Endothelial cell of umbilical vein (primary cell): ENCODE results near the gene GALNT13. TPM values are rescaled to one million over a fixed set of nuclear protein-coding genes. Genes with fewer than 3 reads are reported as not detected.

Source experiments
- BruUV-seq: library from RNA; stranded (reverse); fragments of 400-500 nt; replicated peaks from 2 replicates; lab custom pipeline; 2021; lab: Mats Ljungman, UMichigan
- CTCF ChIA-PET: fragments of 300-600, 350-600 bp; sonication (Branson Sonifier 250); formaldehyde crosslinking; loops from one replicate; lab custom pipeline; 2021; ENCODE audit warnings: antibody characterized with exemption, inconsistent platforms; lab: Charles Lee
- POLR2A ChIA-PET: fragments of 300-600, 350-600 bp; sonication (Branson Sonifier 250); formaldehyde crosslinking; loops from one replicate; lab custom pipeline; 2021; ENCODE audit warnings: antibody characterized with exemption, inconsistent platforms; lab: Charles Lee
- DNase-seq: peaks from one replicate; pipeline ENCODE4 v3.0.0-alpha.2; 2011; ENCODE audit warnings: low read depth, low spot score
- FAIRE-seq: peaks from 2 replicates; lab custom pipeline; 2011; peaks lifted over from hg19 to GRCh38; lab: Jason Lieb, UNC
- H2AFZ ChIP-seq: 2 replicates; pipeline ENCODE4 v1.6.0; 2012; ENCODE audit warnings: low read depth, low read length, control low read depth, inconsistent platforms
- H3K27ac ChIP-seq: 2 replicates; pipeline ENCODE4 v1.5.1; 2011; ENCODE audit warnings: low read depth, mild to moderate bottlenecking, control low read depth, low read length, moderate library complexity; ENCODE audit not compliant: insufficient read depth
- H3K27me3 ChIP-seq, 2 experiments: 2 replicates each; pipeline versions ENCODE4 v1.6.0 to v1.6.1; 2011; ENCODE audit warnings: low read length in 2 of 2, mixed read lengths in 1 of 2; ENCODE audit not compliant: control insufficient read depth in 2 of 2, insufficient read depth in 2 of 2
- H3K36me3 ChIP-seq, 2 experiments: 2 replicates in 1 of 2; 3 replicates in 1 of 2; pipeline ENCODE4 v1.5.1; 2011; ENCODE audit warnings: low read length in 2 of 2, mild to moderate bottlenecking in 1 of 2, moderate library complexity in 1 of 2; ENCODE audit not compliant: control insufficient read depth in 2 of 2, insufficient read depth in 2 of 2; ENCODE audit errors: extremely low read depth in 1 of 2
- H3K4me1 ChIP-seq: 3 replicates; pipeline ENCODE4 v1.5.1; 2011; ENCODE audit warnings: mild to moderate bottlenecking, low read length; ENCODE audit not compliant: control insufficient read depth, insufficient read depth; ENCODE audit errors: extremely low read depth
- H3K4me2 ChIP-seq: 2 replicates; pipeline ENCODE4 v1.6.1; 2011; ENCODE audit warnings: low read length, control low read depth, mixed read lengths; ENCODE audit not compliant: insufficient read depth
- H3K4me3 ChIP-seq, 3 experiments: fragments of 200-600 bp in 1 of 3; sonication (generic), shearing (Covaris generic) in 1 of 3; replicated peaks in 1 of 3; 2 replicates each; pipeline ENCODE4 v1.5.1; 2011 to 2016; ENCODE audit warnings: control low read depth in 3 of 3, low read length in 3 of 3, mild to moderate bottlenecking in 2 of 3, inconsistent platforms in 1 of 3, low read depth in 1 of 3, moderate library complexity in 1 of 3; ENCODE audit not compliant: insufficient read depth in 1 of 3
- H3K79me2 ChIP-seq: 2 replicates; pipeline ENCODE4 v1.6.0; 2012; ENCODE audit warnings: low read length, inconsistent platforms; ENCODE audit not compliant: control insufficient read depth, insufficient read depth
- H3K9ac ChIP-seq: replicated peaks from 2 replicates; pipeline ENCODE3; 2011; ENCODE audit warnings: low read length, control low read depth; ENCODE audit not compliant: insufficient read depth; ENCODE audit errors: extremely low read depth
- H3K9me1 ChIP-seq: replicated peaks from 3 replicates; pipeline ENCODE4 v1.6.0; 2011; ENCODE audit warnings: mild to moderate bottlenecking, low read length; ENCODE audit not compliant: control insufficient read depth, insufficient read depth; ENCODE audit errors: extremely low read depth
- H3K9me3 ChIP-seq: replicated peaks from 2 replicates; pipeline ENCODE4 v1.5.1; 2012; ENCODE audit warnings: low read length, inconsistent platforms; ENCODE audit not compliant: control insufficient read depth, insufficient read depth
- H4K20me1 ChIP-seq: replicated peaks from 2 replicates; pipeline ENCODE3; 2011; ENCODE audit warnings: mild to moderate bottlenecking, low read length; ENCODE audit not compliant: control insufficient read depth, insufficient read depth; ENCODE audit errors: extremely low read depth
- EZH2 ChIP-seq: IDR thresholded peaks from 2 replicates; pipeline ENCODE4 v1.6.1; 2012; ENCODE audit warnings: borderline replicate concordance, low read depth, mild to moderate bottlenecking, moderate library complexity, low read length, inconsistent platforms; ENCODE audit not compliant: severe bottlenecking
- FOS ChIP-seq: IDR thresholded peaks from 2 replicates; pipeline ENCODE4 v1.6.1; 2011; ENCODE audit warnings: mild to moderate bottlenecking, low read length, moderate library complexity, borderline replicate concordance; ENCODE audit not compliant: insufficient read depth
- GATA2 ChIP-seq: IDR thresholded peaks from 2 replicates; pipeline ENCODE4 v1.7.0; 2011; ENCODE audit warnings: low read depth, mild to moderate bottlenecking, moderate library complexity, mixed read lengths, low read length; ENCODE audit not compliant: insufficient read length, insufficient read depth
- JUN ChIP-seq: IDR thresholded peaks from 2 replicates; pipeline ENCODE4 v1.6.1; 2011; ENCODE audit warnings: borderline replicate concordance, low read depth; ENCODE audit not compliant: insufficient read length, insufficient read depth
- MYC ChIP-seq: IDR thresholded peaks from one replicate; pipeline ENCODE4 v1.6.1; 2011; ENCODE audit warnings: mild to moderate bottlenecking, low read depth, low read length
- POLR2A ChIP-seq: IDR thresholded peaks from 2 replicates; pipeline ENCODE4 v1.6.1; 2012; ENCODE audit warnings: low read depth, mild to moderate bottlenecking, control low read depth, low read length
- POLR2AphosphoS5 ChIP-seq: IDR thresholded peaks from 2 replicates; pipeline ENCODE4 v1.6.1; 2012; ENCODE audit warnings: low read depth, mild to moderate bottlenecking, control low read depth, low read length, moderate library complexity; ENCODE audit not compliant: insufficient read depth
- dilution Hi-C: fragments of 300-500 bp; cut with MboI; formaldehyde crosslinking; loops from one replicate; pipeline ENCODE4 v1.15.0; 2019; ENCODE audit warnings: low sequenced_read_pairs; ENCODE audit not compliant: extremely low pct_ligation_motif_present
- intact Hi-C: fragments of 100-400 bp; cut with micrococcal nuclease; formaldehyde crosslinking; loops from one replicate; pipeline ENCODE4 v1.10.0; 2022
- polyA plus RNA-seq, 4 experiments: library from polyadenylated mRNA; depleted of rRNA in 3 of 4; stranded (reverse) in 3 of 4; unstranded in 1 of 4; fragments of >200 nt; gene quantifications; 2 replicates each; pipeline versions ENCODE4 v1.2.1 to v1.2.3, GENCODE V29; 2011 to 2012; ENCODE audit warnings: missing spikeins in 1 of 4
- total RNA-seq: library from RNA; stranded (reverse); gene quantifications from 2 replicates; pipeline ENCODE4 v1.2.3, GENCODE V29; 2021
- TF ChIP-seq, protein P1 (sequence below): IDR thresholded peaks from 2 replicates; pipeline ENCODE4 v1.6.1; 2011; ENCODE audit not compliant: insufficient read depth, insufficient read length
- TF ChIP-seq, protein P2 (sequence below), 2 donors: IDR thresholded peaks; 1 replicate in 1 of 2; 2 replicates in 1 of 2; pipeline ENCODE4 v1.5.1; 2011; ENCODE audit warnings: low read length in 2 of 2, mild to moderate bottlenecking in 2 of 2, moderate library complexity in 2 of 2, control low read depth in 1 of 2, inconsistent platforms in 1 of 2, low read depth in 1 of 2; ENCODE audit not compliant: insufficient read depth in 1 of 2; ENCODE audit errors: extremely low read depth in 1 of 2

GALNT13 gene
- total and polyA plus RNA-seq, 2 donors (not counting 3 experiments of a cell fraction or from before 2014, with no cell fraction given), result 0.06 TPM; not detected in 1

DNA sequence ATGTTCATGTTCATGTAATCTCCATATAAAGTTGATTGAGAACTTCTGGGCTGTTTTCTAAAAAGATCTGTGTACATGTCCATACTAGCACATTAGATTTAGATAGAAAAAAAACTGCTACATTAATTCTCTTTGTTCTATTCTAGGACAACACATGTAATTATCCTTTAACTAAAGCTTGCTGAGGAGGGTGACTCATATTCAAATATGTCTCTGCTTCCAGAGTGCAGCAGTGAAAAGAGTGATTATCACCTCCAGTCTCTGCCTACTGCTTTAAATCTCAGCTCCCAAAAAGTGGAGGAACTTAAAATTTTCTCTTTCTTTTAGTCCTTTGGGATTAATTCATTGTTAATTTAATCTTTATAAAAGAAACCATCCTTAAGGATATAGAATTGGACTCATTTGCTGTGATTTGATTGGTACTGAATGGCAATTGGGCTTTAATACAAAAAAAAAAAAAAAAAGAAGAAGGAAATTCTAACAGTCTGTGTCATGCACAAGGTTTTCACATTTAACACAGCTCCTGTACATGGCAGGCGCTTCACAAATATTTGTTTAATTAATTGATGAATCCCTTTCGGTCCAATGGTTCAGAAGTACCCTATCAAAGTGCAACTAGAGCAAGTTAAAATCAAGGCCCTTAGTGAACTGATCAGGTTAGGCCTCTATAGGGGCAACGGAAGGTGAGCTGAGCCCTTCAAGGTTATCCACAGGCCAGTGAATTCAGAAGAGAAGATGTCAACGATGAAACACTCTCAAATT, 612.8 kb downstream of the GALNT13 start:
- TF ChIP-seq, protein P1, sequence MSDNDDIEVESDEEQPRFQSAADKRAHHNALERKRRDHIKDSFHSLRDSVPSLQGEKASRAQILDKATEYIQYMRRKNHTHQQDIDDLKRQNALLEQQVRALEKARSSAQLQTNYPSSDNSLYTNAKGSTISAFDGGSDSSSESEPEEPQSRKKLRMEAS, result no peak
- TF ChIP-seq EZH2, result no peak
- TF ChIP-seq POLR2A, result no peak
- TF ChIP-seq, protein P2, sequence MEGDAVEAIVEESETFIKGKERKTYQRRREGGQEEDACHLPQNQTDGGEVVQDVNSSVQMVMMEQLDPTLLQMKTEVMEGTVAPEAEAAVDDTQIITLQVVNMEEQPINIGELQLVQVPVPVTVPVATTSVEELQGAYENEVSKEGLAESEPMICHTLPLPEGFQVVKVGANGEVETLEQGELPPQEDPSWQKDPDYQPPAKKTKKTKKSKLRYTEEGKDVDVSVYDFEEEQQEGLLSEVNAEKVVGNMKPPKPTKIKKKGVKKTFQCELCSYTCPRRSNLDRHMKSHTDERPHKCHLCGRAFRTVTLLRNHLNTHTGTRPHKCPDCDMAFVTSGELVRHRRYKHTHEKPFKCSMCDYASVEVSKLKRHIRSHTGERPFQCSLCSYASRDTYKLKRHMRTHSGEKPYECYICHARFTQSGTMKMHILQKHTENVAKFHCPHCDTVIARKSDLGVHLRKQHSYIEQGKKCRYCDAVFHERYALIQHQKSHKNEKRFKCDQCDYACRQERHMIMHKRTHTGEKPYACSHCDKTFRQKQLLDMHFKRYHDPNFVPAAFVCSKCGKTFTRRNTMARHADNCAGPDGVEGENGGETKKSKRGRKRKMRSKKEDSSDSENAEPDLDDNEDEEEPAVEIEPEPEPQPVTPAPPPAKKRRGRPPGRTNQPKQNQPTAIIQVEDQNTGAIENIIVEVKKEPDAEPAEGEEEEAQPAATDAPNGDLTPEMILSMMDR (IDR thresholded peaks at IDR 0.05; ENCODE audit: extremely low read depth in 1 of 2, insufficient read depth in 1 of 2, low read depth in 1 of 2, low read length in 2 of 2), result no peak
- no peak for TF ChIP-seq FOS
- TF ChIP-seq MYC, result no peak
- no peak for TF ChIP-seq POLR2AphosphoS5
- TF ChIP-seq JUN, result no peak
- no peak for TF ChIP-seq GATA2
- intact Hi-C loops, result no loop called here
- Histone ChIP-seq H3K4me1 (no peaks in the 10 kb centered on the region), H3K9me3 (no peaks in the 10 kb centered on the region), H3K79me2 (no peaks in the 10 kb centered on the region), H3K27ac (no peak overlapping the region), H3K4me3 (no peak overlapping the region), H3K27me3 (no peaks in the 10 kb centered on the region), H4K20me1 (no peaks in the 10 kb centered on the region), H3K4me2 (no peak overlapping the region), H3K9me1 (no peaks in the 10 kb centered on the region), H3K36me3 (no peaks in the 10 kb centered on the region), H3K9ac (no peak overlapping the region), H2AFZ (no peak overlapping the region)
- DNase-seq (no peak), FAIRE-seq (no peak)
- dilution Hi-C loops, result no loop called here
- no TSS peak for BruUV-seq
- ChIA-PET POLR2A (no interaction called here), CTCF (interaction anchor here (0.7 kb wide), 1 partner anchor 109 kb away, joined by 3 read pairs; no protein-coding TSS in a partner anchor)
